Vagina (tissue), 2 donors: ENCODE results near the gene FRYL.

Experiments
- CTCF ChIP-seq, 3 experiments: fragments of 450-650 bp in 2 of 3; fragments of 200-600 bp in 1 of 3; sonication (generic) in 1 of 3; IDR thresholded peaks; one replicate each; pipeline ENCODE4 v1.5.1; 2017 to 2019; ENCODE audit warnings: antibody characterized with exemption in 3 of 3, mild to moderate bottlenecking in 2 of 3, moderate library complexity in 2 of 3
- POLR2A ChIP-seq, 2 donors: fragments of 450-650 bp; IDR thresholded peaks; one replicate each; pipeline ENCODE4 v1.6.1; 2017; ENCODE audit warnings: antibody characterized with exemption in 2 of 2, mild to moderate bottlenecking in 2 of 2, moderate library complexity in 2 of 2
- POLR2AphosphoS5 ChIP-seq, 2 donors: sonication (generic); formaldehyde crosslinking; IDR thresholded peaks; one replicate each; pipeline ENCODE4 v1.9.0; 2017; ENCODE audit warnings: antibody characterized with exemption in 2 of 2, mild to moderate bottlenecking in 2 of 2, low read depth in 1 of 2; ENCODE audit not compliant: insufficient read depth in 1 of 2

- no peak for TF ChIP-seq POLR2A (IDR thresholded peaks at IDR 0.05)
- TF ChIP-seq CTCF (IDR thresholded peaks at IDR 0.05), result no peak
- TF ChIP-seq POLR2AphosphoS5 (IDR thresholded peaks at IDR 0.05; ENCODE audit: insufficient read depth in 1 of 2, low read depth in 1 of 2), result no peak
These were observed 275.7 kb downstream of the FRYL start for GRCh38 chr4:48504352-48504751.
